ENCODE data around the gene LRRC7.

- TF ChIP-seq CTCF (IDR thresholded peaks at IDR 0.05) (no peak), EP300 (IDR thresholded peaks at IDR 0.05) (no peak), POLR2A (IDR thresholded peaks at IDR 0.05) (no peak)
These were observed at the start of gene LRRC7 for GRCh38 chr1:69567652-69568420.
